ENCODE measurements around the gene SLC25A40. TPM values are rescaled to one million over a fixed set of nuclear protein-coding genes. Genes with fewer than 3 reads are reported as not detected.

The SLC25A40 gene
- total RNA-seq, 3 donors from 2014 or later (not counting 1 experiment from before 2014, with no cell fraction given), result 17.4 to 26.0 (median 22.6) TPM

- no peak for ATAC-seq
- Histone ChIP-seq H3K36me3 (ENCODE audit: control insufficient read depth, insufficient read depth, low read length) (no peaks in the 10 kb centered on the region), H3K4me1 (ENCODE audit: control insufficient read depth, insufficient read depth, low read length) (no peaks in the 10 kb centered on the region), H3K4me3 (ENCODE audit: low read length) (no peak overlapping the region), H3K9me3 (ENCODE audit: control insufficient read depth, insufficient read depth, low read length) (no peaks in the 10 kb centered on the region), H3K27me3 (ENCODE audit: control insufficient read depth, insufficient read depth, low read length) (no peaks in the 10 kb centered on the region), H3K27ac (ENCODE audit: low read length) (no peak overlapping the region)
- H3K27me3 Mint-ChIP-seq (ENCODE audit: low read depth in 2 of 2), result no peaks in the 10 kb centered on the region
- no peak for TF ChIP-seq CTCF (IDR thresholded peaks at IDR 0.05)
- H3K4me1 Mint-ChIP-seq, result peaks cover 0 to 8% of the 10 kb centered on the region in 2 donors
- no peak for DNase-seq
- no peak overlapping the region for H3K27ac Mint-ChIP-seq
- intact Hi-C loops (cut with micrococcal nuclease), result no loop called here
- H3K9me3 Mint-ChIP-seq, result no peaks in the 10 kb centered on the region
- no peak overlapping the region for H3K4me3 Mint-ChIP-seq
- no peaks in the 10 kb centered on the region for H3K36me3 Mint-ChIP-seq
- whole genome bisulfite sequencing (ENCODE audit: insufficient coverage), result no CpG with 5 or more reads among the region's 1 CpG
Measured at GRCh38 chr7:87816389-87816788, 59.8 kb downstream of the SLC25A40 start.

GRCh38 chr7:87810726-87811125 is 65.4 kb downstream of the SLC25A40 start:
- no peaks in the 10 kb centered on the region for H3K9me3 Mint-ChIP-seq
- no peaks in the 10 kb centered on the region for H3K36me3 Mint-ChIP-seq
- DNase-seq (no peak), ATAC-seq (no peak)
- no peak overlapping the region for H3K4me3 Mint-ChIP-seq
- intact Hi-C loops (cut with micrococcal nuclease), result no loop called here
- no peaks in the 10 kb centered on the region for H3K4me1 Mint-ChIP-seq
- Histone ChIP-seq H3K27ac (ENCODE audit: low read length) (no peak overlapping the region), H3K36me3 (ENCODE audit: control insufficient read depth, insufficient read depth, low read length) (no peaks in the 10 kb centered on the region), H3K4me1 (ENCODE audit: control insufficient read depth, insufficient read depth, low read length) (no peaks in the 10 kb centered on the region), H3K4me3 (ENCODE audit: low read length) (no peak overlapping the region), H3K9me3 (ENCODE audit: control insufficient read depth, insufficient read depth, low read length) (no peaks in the 10 kb centered on the region), H3K27me3 (ENCODE audit: control insufficient read depth, insufficient read depth, low read length) (no peaks in the 10 kb centered on the region)
- WGBS (ENCODE audit: insufficient coverage), result no CpG with 5 or more reads among the region's 2 CpGs
- H3K27me3 Mint-ChIP-seq (ENCODE audit: low read depth in 2 of 2), result no peaks in the 10 kb centered on the region
- H3K27ac Mint-ChIP-seq, result no peak overlapping the region
- no peak for TF ChIP-seq CTCF (IDR thresholded peaks at IDR 0.05)

DNA sequence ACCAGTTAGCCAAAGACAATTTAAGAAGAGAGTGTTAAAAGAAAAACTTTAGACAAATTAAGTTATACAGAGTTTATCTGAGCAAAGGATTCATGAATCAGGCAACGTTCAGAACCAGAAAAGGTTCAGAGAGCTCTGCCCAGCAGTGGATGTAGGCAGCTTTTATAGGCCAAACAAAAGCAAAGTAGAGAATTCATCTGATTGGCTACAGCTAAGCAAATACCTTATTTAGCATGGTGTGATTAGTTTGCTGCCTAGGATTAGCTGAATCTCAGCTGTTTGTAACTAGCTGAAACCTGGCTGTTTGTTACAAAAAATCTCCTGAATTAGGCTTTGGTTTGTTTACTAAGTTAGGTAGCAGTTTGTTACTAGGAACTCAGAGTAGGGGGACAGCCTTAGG is 66.0 kb downstream of the SLC25A40 start:
- no peaks in the 10 kb centered on the region for H3K4me1 ChIP-seq (ENCODE audit: control insufficient read depth, insufficient read depth, low read length)
- no peak overlapping the region for H3K27ac ChIP-seq (ENCODE audit: low read length)
- H3K9me3 ChIP-seq (ENCODE audit: control insufficient read depth, insufficient read depth, low read length), result no peaks in the 10 kb centered on the region
- H3K27me3 Mint-ChIP-seq (ENCODE audit: low read depth in 2 of 2), result no peaks in the 10 kb centered on the region
- no peaks in the 10 kb centered on the region for H3K4me1 Mint-ChIP-seq
- intact Hi-C loops (cut with micrococcal nuclease), result no loop called here
- 92% methylated on average over 1 of the region's 1 CpG for WGBS (ENCODE audit: insufficient coverage)
- ATAC-seq, result no peak
- TF ChIP-seq CTCF (IDR thresholded peaks at IDR 0.05), result no peak
- no peak overlapping the region for H3K4me3 Mint-ChIP-seq
- no peak overlapping the region for H3K27ac Mint-ChIP-seq
- DNase-seq, result no peak
- no peaks in the 10 kb centered on the region for H3K36me3 ChIP-seq (ENCODE audit: control insufficient read depth, insufficient read depth, low read length)
- H3K4me3 ChIP-seq (ENCODE audit: low read length), result no peak overlapping the region
- no peaks in the 10 kb centered on the region for H3K27me3 ChIP-seq (ENCODE audit: control insufficient read depth, insufficient read depth, low read length)
- no peaks in the 10 kb centered on the region for H3K36me3 Mint-ChIP-seq
- H3K9me3 Mint-ChIP-seq, result no peaks in the 10 kb centered on the region

DNA sequence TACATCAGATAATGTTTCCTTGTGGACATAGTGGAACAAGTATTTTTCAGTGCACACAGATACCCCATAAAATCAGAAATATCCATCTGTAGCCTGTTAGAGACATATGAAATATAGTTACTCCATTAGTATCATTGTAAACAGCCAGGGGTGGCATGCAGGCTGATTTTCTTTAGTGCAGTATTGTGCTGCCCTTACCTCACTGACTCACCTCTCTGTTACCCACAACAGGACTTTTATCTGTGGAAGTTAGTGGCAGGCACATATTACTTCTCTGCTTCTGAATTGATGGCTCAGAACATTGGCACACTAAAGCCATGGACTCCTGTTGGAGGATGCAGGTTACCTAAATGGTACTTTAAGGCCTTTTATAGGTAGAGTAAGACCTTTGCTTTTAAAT is 70.0 kb downstream of the SLC25A40 start:
- Histone ChIP-seq H3K9me3 (ENCODE audit: control insufficient read depth, insufficient read depth, low read length) (no peaks in the 10 kb centered on the region), H3K27ac (ENCODE audit: low read length) (no peak overlapping the region), H3K27me3 (ENCODE audit: control insufficient read depth, insufficient read depth, low read length) (no peaks in the 10 kb centered on the region), H3K4me1 (ENCODE audit: control insufficient read depth, insufficient read depth, low read length) (no peaks in the 10 kb centered on the region), H3K36me3 (ENCODE audit: control insufficient read depth, insufficient read depth, low read length) (no peaks in the 10 kb centered on the region), H3K4me3 (ENCODE audit: low read length) (no peak overlapping the region)
- DNase-seq, result no peak
- intact Hi-C loops (cut with micrococcal nuclease), result no loop called here
- Mint-ChIP-seq H3K36me3 (no peaks in the 10 kb centered on the region), H3K27ac (no peak overlapping the region), H3K4me1 (no peaks in the 10 kb centered on the region), H3K27me3 (ENCODE audit: low read depth in 2 of 2) (no peaks in the 10 kb centered on the region), H3K9me3 (no peaks in the 10 kb centered on the region), H3K4me3 (no peak overlapping the region)
- ATAC-seq, result no peak
- TF ChIP-seq CTCF (IDR thresholded peaks at IDR 0.05), result no peak
